Loucy (cell line): ENCODE results near the gene FAM217A.

Experiments used
- H2AFZ ChIP-seq: fragments of 200-600 bp; sonication (generic); 2 replicates; pipeline ENCODE4 v1.6.0; 2016; ENCODE audit warnings: antibody characterized with exemption, mild to moderate bottlenecking, low read length, moderate library complexity
- H3F3A ChIP-seq: fragments of 200-600 bp; 2 replicates; pipeline ENCODE4 v1.6.0; 2016; ENCODE audit warnings: antibody characterized with exemption, low read depth, mild to moderate bottlenecking
- H3K27me3 ChIP-seq: fragments of 200-600 bp; sonication (generic); 2 replicates; pipeline ENCODE4 v1.6.1; 2014; ENCODE audit warnings: low read length, mild to moderate bottlenecking; ENCODE audit not compliant: insufficient read depth, poor library complexity, severe bottlenecking
- H3K36me3 ChIP-seq: fragments of 200-600 bp; sonication (generic); 2 replicates; pipeline ENCODE4 v1.6.1; 2016; ENCODE audit warnings: low read length; ENCODE audit not compliant: insufficient read depth
- H3K4me1 ChIP-seq: fragments of 200-600 bp; sonication (generic); 2 replicates; pipeline ENCODE4 v1.5.1; 2014; ENCODE audit warnings: low read length, mild to moderate bottlenecking; ENCODE audit not compliant: insufficient read depth, poor library complexity, severe bottlenecking
- H3K4me2 ChIP-seq: fragments of 200-600 bp; sonication (generic); 2 replicates; pipeline ENCODE4 v1.6.0; 2014; ENCODE audit warnings: antibody characterized with exemption, low read length, low read depth, mild to moderate bottlenecking; ENCODE audit not compliant: poor library complexity, severe bottlenecking
- H3K4me3 ChIP-seq: fragments of 200-600 bp; sonication (generic); 2 replicates; pipeline ENCODE4 v1.5.1; 2014; ENCODE audit warnings: low read length, mild to moderate bottlenecking, mixed read lengths; ENCODE audit not compliant: poor library complexity, severe bottlenecking
- H3K79me2 ChIP-seq: fragments of 200-600 bp; sonication (generic); 2 replicates; pipeline ENCODE4 v1.6.1; 2014; ENCODE audit warnings: low read length; ENCODE audit not compliant: insufficient read depth
- H3K9ac ChIP-seq: fragments of 200-600 bp; sonication (generic); 2 replicates; pipeline ENCODE4 v1.6.0; 2014; ENCODE audit warnings: mild to moderate bottlenecking, low read depth, low read length, moderate library complexity; ENCODE audit not compliant: poor library complexity, severe bottlenecking
- H3K9me2 ChIP-seq: fragments of 200-600 bp; sonication (generic); replicated peaks from 2 replicates; pipeline ENCODE4 v1.6.1; 2016; ENCODE audit warnings: low read depth, low read length, mixed read lengths
- H3K9me3 ChIP-seq: fragments of 200-600 bp; sonication (generic); 2 replicates; pipeline ENCODE4 v1.6.1; 2014; ENCODE audit warnings: mild to moderate bottlenecking, antibody characterized with exemption, low read length, low read depth; ENCODE audit not compliant: insufficient read depth
- H4K20me1 ChIP-seq: fragments of 200-600 bp; sonication (generic); 2 replicates; pipeline ENCODE4 v1.6.0; 2014; ENCODE audit warnings: antibody characterized with exemption, low read length, mild to moderate bottlenecking; ENCODE audit not compliant: insufficient read depth, poor library complexity, severe bottlenecking
- CTCF ChIP-seq: fragments of 200-600 bp; sonication (generic); conservative IDR thresholded peaks from 2 replicates; pipeline ENCODE4 v1.5.1; 2014; ENCODE audit warnings: mild to moderate bottlenecking, antibody characterized with exemption, low read length
- EZH2phosphoT487 ChIP-seq: fragments of 200-600 bp; IDR thresholded peaks from 2 replicates; pipeline ENCODE4 v1.6.1; 2018; ENCODE audit warnings: antibody characterized with exemption, mild to moderate bottlenecking, moderate library complexity, borderline replicate concordance

The FAM217A gene

GRCh38 chr6:4078691-4079471 lies at the start of gene FAM217A:
Gene FAM217A (minus strand): TSS chr6:4079137. CDS start chr6:4077414, 1,723 bp downstream.
- Histone ChIP-seq H3K27me3 (no peaks in the 10 kb centered on the region), H4K20me1 (no peaks in the 10 kb centered on the region), H3K9me3 (no peaks in the 10 kb centered on the region), H3K36me3 (no peaks in the 10 kb centered on the region), H3K4me3 (no peak within 1 kb of the TSS), H3K79me2 (no peaks in the 10 kb centered on the region), H3F3A (no peaks in the 10 kb centered on the region), H3K4me1 (no peaks in the 10 kb centered on the region), H3K9ac (no peak within 1 kb of the TSS), H2AFZ (no peak within 1 kb of the TSS), H3K4me2 (no peak within 1 kb of the TSS), H3K9me2 (no peaks in the 10 kb centered on the region)
- TF ChIP-seq CTCF, result no peak
- no peak for TF ChIP-seq EZH2phosphoT487

DNA sequence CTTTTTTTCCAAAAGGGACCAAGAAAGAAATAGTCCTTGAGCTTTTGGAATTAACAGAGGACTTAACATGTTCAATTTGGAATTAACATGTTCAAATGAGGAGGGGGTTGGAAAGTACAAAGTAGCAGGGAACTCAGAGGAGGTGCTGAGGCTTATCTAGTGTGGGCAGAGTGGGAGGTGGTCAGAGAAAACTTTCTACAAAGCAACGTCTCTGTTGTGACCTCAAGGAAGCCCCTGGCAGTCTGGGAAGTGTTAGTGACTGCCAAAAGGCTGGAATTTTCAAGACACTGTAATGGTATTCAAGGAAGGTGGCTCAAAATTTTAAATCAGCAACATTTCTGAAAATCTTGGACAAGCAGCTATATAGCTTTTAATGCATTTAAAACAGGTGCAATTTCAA lies 49.1 kb upstream of the FAM217A start:
- H3K36me3 ChIP-seq, result peaks cover 60% of the 10 kb centered on the region; the same call in 1 of the 2 replicates
- no peak for TF ChIP-seq CTCF
- no peak for TF ChIP-seq EZH2phosphoT487

DNA sequence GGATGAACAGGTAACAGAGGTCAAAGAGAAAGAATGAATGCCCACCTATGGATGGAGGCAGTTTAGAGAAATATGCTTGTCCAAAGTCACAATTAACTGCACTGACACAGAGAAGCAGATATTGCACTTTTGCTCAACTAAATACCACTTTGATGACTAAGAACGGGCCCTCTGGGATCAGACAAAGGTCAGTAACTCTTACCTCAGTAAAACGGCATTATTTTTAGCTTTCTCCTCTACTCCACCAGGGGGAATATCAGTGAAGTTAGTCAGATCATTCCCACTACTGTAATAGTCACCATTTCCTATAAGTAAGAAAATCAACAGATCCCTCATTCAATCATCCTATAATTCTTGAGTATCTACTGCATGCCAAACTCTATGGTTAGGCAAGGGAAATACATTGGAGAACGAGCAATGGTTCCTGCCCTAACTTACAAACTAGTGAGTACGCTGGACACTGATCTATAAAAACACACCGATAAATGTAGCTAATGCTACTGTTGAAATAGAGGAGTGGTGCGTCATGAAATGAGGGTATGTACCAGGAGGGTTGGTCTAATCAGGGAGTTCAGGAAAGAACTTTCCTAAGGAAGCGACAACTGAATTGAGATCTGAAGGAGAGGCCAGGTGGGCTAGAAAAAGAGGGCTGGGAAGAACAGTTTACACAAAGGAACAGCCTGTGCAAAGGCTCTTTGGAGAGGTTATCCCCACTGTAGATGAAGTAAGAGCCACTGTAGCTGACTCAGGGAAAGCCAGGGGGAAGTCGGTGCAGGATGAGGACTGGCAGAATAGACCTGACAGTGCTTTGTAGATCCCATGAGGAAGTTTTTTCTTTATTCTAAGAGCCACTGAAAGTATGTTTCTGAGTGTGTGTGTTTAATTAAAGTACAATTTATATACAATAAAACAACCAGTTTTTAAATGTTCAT lies 47.3 kb upstream of the FAM217A start:
- no peaks in the 10 kb centered on the region for H3K9me3 ChIP-seq
- no peaks in the 10 kb centered on the region for H3K27me3 ChIP-seq
- no peak overlapping the region for H2AFZ ChIP-seq
- H3F3A ChIP-seq, result no peaks in the 10 kb centered on the region
- H3K9me2 ChIP-seq, result no peaks in the 10 kb centered on the region
- H4K20me1 ChIP-seq, result no peaks in the 10 kb centered on the region
- H3K79me2 ChIP-seq, result peaks cover 6% of the 10 kb centered on the region; the same call in 1 of the 2 replicates
- H3K9ac ChIP-seq, result no peak overlapping the region
- no peak overlapping the region for H3K4me2 ChIP-seq
- peaks cover 61% of the 10 kb centered on the region for H3K36me3 ChIP-seq
- no peak for TF ChIP-seq CTCF
- no peak for TF ChIP-seq EZH2phosphoT487
- H3K4me3 ChIP-seq, result no peak overlapping the region
- no peaks in the 10 kb centered on the region for H3K4me1 ChIP-seq

More for the DNA sequence above, 49.1 kb upstream of the FAM217A start:
- H3K9me2 ChIP-seq, result no peaks in the 10 kb centered on the region
- H3F3A ChIP-seq, result no peaks in the 10 kb centered on the region
- no peaks in the 10 kb centered on the region for H3K9me3 ChIP-seq
- no peak overlapping the region for H3K4me3 ChIP-seq
- H3K4me1 ChIP-seq, result peaks cover under 1% of the 10 kb centered on the region
- peaks cover 20% of the 10 kb centered on the region for H3K79me2 ChIP-seq
- H3K4me2 ChIP-seq, result no peak overlapping the region
- no peaks in the 10 kb centered on the region for H3K27me3 ChIP-seq
- no peaks in the 10 kb centered on the region for H4K20me1 ChIP-seq
- H3K9ac ChIP-seq, result no peak overlapping the region
- no peak overlapping the region for H2AFZ ChIP-seq
